NCI-H2171 treated with DMSO at 0.1 percent for 48 hours (cell line): ENCODE data around the gene C21orf58.

Source experiments
- DNase-seq: peaks from one replicate; lab custom pipeline; 2025; lab: John Stamatoyannopoulos, UW

The C21orf58 gene

DNA sequence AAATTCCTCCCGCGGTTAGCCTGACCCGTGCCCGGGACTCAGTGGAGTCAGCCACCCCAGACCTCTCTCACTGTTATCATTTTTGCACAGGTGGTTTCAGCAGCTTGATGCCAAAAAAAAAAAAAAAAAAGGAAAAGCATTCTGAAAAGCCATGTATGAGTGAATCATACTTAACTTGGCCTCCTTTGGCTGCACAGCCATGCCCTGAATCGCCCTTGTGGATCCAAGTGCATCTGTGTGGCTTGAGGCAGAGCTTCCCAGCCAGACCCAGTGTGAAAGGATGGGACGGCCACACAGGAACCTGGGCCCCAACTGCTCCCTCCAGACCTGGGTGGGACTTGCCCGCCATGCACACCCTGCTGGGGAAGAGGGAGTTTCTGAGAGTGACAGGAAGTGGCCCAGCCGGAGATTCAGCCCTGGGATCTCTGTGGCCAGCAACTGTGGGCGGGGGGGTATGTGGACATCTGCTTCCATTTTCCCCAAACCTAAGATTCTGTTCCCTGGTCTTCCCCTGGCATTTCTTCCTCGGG is 29.0 kb downstream of the C21orf58 start:
- DNase-seq = no peak

DNA sequence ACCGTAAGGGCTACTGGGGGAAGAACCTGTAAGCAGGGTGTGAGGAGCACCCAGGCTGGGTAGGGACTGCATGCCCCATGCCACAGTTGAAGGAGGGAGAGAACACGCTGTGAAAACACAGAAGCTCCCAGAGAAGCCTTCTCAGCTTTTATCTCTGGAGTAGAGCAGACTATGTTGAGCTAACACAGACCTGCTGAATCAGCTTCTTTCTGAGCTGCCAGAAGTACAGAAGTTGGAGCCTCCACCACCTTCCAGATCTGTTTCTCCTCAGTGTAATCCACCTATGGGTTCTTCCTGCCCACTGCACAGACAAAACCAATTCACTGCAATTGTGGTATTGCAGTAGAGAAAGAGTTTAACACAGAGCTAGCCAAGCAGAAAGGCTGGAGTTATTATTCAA is 32.1 kb downstream of the C21orf58 start:
- DNase-seq = no peak

DNA sequence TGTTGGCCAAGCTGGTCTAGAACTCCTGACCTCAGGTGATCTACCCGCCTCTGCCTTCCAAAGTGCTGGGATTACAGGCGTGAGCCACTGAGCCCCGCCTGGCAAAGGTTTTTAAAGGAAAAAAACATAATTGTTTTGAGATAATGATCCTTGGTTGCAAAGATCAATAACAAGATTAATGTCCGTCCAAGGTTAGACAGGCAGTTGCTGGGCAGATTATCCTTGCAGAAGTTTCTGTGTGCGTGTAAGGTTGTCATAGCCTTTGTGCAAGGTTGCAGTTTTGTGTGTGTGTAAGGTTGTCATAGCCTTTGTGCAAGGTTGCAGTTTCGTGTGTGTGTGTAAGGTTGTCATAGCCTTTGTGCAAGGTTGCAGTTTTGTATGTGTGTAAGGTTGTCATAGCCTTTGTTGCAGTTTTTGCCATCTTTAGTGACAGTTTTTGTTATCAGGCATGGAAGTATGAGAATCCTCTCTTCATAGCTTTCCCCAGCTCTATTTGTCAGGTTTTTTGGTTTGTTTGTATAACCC is 34.0 kb downstream of the C21orf58 start:
- no peak for DNase-seq

GRCh38 chr21:46287541-46287940 is 36.1 kb downstream of the C21orf58 start:
- DNase-seq = no peak

DNA sequence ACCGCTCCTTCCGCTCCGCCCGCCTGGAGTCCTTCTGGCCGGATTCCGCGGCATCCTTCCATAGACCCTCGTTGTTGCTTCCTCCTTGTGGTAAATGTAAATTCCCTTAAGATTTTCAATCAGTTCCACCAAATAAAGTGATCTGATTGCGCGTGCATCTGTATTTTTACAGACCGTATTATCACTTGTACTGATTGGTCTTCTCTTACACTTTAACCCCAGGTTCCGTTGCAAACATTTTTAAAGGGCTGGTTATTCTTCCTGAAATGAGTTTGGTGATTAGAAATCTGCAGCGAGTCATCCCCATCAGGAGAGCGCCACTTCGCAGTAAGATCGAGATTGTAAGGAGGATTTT is 37.0 kb downstream of the C21orf58 start:
- no peak for DNase-seq

- DNase-seq = peak; percentile 90
Measured at GRCh38 chr21:46285761-46286647, 37.7 kb downstream of the C21orf58 start, which contains the start of gene YBEY. Gene YBEY (plus strand): TSS chr21:46286342. CDS start chr21:46286914, 572 bp downstream.

- no peak for DNase-seq
Measured at GRCh38 chr21:46285206-46285661, 38.4 kb downstream of the C21orf58 start, which contains the start of gene MCM3AP. Gene MCM3AP (minus strand): TSS chr21:46285611. CDS start chr21:46285286, 325 bp downstream.

DNA sequence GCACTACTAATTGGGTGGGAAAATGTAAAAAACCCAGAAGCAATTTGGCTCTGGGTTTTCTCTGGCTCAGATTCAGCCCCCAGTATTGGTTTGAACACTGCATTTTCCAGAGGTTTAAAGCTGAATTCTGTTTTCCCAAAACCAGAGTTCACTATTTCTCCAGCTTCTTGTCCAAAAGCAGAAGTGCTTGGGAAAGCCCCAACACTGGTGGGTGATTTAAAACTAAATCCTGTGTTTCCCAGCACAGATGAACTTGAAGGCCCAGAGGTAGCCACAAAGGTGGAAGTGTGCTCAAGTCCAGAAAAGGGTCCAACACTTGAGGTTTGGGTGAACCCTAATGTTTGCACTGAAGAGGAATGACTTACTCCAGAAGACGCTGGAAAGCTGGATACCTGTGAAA is 38.9 kb downstream of the C21orf58 start:
- no peak for DNase-seq

DNA sequence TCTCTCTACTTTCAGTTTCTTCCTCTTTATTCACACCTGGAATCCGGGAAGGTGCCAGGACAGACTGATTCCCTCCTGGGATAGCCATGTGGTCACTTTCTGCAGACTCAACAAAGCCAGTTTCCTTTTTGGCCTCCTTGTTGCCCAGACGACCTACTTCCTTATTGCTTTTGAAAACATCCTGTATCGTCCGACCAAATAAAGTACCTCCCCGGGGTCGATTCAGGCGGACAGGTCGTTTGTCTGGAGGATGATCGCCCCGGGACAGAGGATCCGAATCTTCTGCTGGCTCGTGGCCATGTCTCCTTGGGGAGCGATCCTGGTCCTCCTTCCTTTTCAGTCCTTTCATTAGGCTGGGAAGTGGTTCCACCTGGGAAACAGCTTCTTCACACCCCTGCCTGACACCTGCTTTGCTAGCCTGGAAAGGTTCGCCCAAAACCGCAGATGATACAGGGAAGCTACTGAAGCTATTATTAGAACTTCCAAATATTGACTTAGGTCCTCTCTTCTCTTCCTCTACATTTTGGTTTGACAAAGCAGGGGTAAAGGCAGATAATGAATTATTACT is 39.5 kb downstream of the C21orf58 start:
- no peak for DNase-seq

DNA sequence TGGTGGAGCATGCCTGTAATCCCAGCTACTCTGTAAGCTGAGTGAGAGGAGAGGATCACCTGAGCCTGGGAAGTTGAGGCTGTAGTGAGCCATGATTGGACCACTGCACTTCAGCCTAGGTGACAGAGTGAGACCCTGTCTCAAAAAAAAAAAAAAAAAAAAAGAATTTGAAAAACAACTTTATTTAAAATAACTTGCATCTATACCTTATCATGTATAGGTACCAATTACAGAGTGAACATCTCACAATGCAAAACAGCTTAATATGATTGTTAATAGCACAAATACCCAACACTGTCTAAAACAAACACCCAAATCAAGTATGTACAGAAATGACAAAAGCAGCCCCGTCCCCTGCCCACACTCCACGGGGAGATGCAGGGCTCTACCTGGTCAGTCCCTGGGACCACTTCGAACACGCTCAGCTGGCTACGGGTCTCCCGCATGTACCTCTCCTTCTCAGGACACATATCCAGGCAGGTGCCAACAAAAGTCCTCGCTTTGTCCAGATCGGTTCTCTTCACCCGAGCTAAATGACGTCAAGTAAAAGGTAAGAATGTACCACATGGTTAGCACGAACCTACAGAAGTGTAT is 48.8 kb downstream of the C21orf58 start:
- no peak for DNase-seq

DNA sequence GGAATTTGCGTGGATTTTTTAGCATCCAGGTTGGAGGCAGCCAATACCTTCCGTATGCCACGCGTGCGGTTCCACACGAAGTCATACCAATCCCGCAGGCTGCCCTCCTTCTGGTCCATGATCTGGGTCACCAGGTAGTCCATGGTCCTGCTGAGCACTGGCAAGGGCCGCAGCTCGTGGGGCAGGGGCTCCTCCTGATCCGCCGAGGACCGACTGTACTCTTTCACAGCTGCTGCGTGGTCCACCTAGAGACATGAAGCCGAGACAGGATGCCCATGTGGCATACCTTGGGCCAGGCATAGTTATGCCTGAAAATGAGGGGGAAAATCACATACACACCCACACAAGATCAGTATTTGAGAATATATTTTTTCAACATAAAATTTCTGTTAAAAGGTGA is 50.3 kb downstream of the C21orf58 start:
- DNase-seq = no peak

- no peak for DNase-seq
Measured at GRCh38 chr21:46269466-46269865, 54.2 kb downstream of the C21orf58 start.

DNA sequence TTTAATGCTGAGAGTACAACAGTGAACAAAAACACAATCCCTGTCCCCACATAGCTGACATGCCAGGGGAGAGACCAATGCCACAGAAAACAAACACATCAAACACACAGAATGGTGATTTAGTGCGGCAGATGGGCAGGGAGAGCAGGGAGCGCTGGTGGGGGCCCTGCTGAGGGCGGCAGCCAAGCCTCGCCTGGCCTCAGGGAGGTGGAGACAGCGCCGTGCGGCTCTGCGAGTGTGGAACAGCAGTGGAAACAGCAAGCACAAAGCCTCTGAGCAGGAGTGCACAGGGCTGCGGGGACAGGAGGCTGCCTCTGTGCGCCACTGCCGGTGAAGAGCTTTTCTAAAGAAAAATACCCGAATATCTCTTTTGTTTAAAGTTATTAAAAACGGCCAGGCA is 55.3 kb downstream of the C21orf58 start:
- DNase-seq = no peak

DNA sequence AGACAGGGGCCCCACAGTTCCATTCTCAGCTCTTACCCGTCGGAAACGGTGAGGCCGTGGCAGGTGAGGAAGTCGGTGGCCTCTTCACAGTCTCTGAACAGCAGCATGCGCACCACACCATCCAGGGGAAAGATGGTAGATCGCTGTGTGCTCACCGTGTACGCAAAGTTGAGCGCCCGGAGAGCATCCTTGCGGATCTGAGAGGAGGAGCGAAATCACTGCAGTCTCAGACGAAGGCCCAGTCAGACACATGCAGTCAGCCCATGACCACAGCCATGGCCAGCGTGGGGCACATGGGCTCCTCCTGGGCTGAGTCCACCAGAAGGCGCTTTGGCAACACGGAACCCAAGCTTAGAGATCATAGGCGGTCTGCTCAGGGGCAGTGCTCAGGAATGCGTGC is 56.7 kb downstream of the C21orf58 start:
- DNase-seq = no peak

DNA sequence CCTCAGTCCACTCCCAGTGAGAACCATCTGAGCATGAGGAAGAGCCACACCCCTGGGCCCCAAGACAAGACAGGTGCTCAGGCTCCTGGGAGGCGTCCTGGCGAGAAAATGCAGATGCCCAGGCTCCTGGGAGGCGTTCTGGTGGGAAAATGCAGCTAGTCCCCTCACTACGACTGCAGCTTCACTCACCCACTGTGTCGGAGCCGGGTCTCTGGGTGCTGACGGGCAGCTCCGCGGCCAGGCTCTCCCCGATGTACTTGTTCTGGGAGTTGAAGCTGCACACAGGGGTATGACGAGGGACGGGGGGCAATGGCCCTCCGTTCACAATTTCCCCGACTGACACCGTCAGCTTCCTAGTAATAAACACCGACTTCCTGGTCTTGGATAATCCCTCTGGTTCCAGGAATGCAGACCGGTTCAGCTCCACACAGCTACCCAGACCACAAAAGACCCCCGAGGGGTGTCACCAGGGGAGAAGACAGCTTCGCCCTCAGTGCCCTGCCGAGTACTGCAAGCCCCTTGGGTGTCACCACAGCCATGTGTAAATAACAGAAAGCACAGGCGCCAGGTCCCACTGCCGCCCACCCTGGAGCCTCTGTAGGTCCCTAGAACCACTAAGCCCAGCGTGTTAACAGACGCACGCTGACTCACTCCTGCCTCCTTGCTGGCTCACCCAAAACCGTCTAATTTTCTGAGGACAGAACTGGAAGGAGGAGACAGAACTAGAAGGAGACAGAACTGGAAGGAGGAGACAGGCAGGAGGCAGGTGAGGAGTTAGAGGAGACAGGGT is 57.7 kb downstream of the C21orf58 start:
- no peak for DNase-seq

- DNase-seq = no peak
Measured at GRCh38 chr21:46264690-46265144, 59.0 kb downstream of the C21orf58 start.

GRCh38 chr21:46264046-46264689 is 59.5 kb downstream of the C21orf58 start:
- DNase-seq = no peak

DNA sequence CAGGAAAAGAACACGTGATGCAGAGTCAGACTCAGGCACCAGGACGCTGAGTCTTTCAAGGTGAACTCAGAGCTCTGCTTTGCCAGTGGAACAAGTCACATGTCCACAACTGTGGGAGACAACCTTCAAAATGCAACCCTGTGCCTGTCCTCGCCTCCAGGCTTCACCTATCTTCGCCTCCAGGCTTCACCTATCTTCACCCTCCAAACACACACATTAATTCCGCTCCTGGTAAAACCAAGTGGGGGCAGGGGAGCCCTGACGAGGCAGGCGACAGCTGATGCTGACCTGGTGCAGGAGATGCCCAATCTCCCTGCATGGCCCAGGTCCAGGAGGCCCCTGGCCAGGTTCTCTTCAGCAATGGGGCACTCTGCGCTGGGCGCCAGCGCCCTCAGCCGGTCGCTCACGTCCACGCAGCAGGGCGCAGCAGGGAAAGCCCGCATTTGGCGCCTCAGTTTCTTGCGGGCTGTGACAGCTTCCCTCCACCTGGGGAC is 67.1 kb downstream of the C21orf58 start:
- no peak for DNase-seq

DNA sequence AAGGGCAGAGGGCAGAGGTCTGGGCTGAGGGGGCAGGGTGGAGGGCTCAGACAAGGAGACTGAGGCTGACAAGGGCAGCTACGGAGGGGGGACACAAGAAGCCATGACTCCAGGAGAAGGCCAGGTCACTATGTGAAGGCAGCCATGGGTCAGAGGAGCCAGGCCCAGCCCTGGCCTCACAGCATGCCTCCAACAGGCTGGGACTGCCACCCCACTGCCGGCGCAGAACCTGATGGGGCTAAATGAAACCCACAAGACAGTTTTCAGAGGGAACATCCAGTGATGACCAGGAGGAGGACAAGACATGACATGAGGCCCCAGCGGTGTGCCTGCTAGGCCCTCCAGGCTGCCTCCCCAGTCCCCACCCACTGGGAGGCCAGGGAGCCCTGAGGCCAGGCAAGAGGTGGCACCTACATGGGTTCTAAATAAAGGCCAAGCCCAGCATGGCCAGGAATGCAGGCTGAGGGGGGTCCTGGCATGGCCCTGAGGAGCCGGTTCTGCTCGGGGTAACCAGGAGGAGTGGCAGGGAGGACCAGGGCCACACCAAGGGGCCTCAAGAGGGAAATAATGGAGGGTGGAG is 67.8 kb downstream of the C21orf58 start:
- no peak for DNase-seq

DNA sequence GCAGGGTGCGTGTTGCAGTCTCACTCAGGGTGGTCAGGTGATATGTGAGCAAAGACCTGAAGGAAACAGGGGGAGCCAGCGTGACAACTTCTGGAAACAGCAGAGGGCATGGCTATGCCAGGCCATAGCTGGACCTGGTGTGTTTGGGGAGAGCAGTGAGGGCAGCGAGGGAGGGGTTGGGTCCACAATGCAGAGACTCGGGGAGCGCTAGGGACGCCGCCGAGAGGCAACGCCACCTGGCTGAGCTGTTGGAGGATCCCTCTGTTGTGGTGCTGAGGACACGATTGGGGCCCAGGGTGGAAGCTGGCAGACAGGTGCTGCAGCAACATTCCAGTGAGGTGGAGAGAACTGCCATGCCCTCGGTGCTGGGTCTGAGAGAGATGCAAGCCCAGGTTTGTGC is 68.5 kb downstream of the C21orf58 start:
- DNase-seq = no peak
